Osteoblast (primary cell): ENCODE data around the gene APC2. TPM values are rescaled to one million over a fixed set of nuclear protein-coding genes. Genes with fewer than 3 reads are reported as not detected.

Source experiments
- DNase-seq: peaks from one replicate; pipeline ENCODE4 v3.0.0; 2011; ENCODE audit warnings: low spot score, mixed read lengths; ENCODE audit not compliant: insufficient read length; ENCODE audit errors: missing footprints
- H2AFZ ChIP-seq: 2 replicates; pipeline ENCODE4 v1.6.0; 2011; ENCODE audit warnings: mild to moderate bottlenecking, low read length
- H3K27ac ChIP-seq: 2 replicates; pipeline ENCODE4 v1.5.1; 2011; ENCODE audit warnings: mild to moderate bottlenecking, low read depth, low read length, moderate library complexity
- H3K27me3 ChIP-seq: 2 replicates; pipeline ENCODE4 v1.6.0; 2012; ENCODE audit warnings: mild to moderate bottlenecking, control low read depth, inconsistent platforms, low read length, moderate library complexity; ENCODE audit not compliant: insufficient read depth
- H3K36me3 ChIP-seq: 2 replicates; pipeline ENCODE4 v1.5.1; 2011; ENCODE audit warnings: mild to moderate bottlenecking, low read length, control low read depth, moderate library complexity; ENCODE audit not compliant: insufficient read depth
- H3K4me1 ChIP-seq: 2 replicates; pipeline ENCODE4 v1.5.1; 2011; ENCODE audit warnings: mild to moderate bottlenecking, low read length, control low read depth, moderate library complexity; ENCODE audit not compliant: insufficient read depth
- H3K4me2 ChIP-seq: 2 replicates; pipeline ENCODE4 v1.6.0; 2011; ENCODE audit warnings: mild to moderate bottlenecking, low read length; ENCODE audit not compliant: insufficient read depth
- H3K4me3 ChIP-seq: fragments of 200-600 bp; sonication (generic); 3 replicates; pipeline ENCODE4 v1.5.1; 2012; ENCODE audit warnings: mild to moderate bottlenecking, low read length, inconsistent platforms; ENCODE audit not compliant: insufficient read depth
- H3K79me2 ChIP-seq: 2 replicates; pipeline ENCODE4 v1.6.0; 2012; ENCODE audit warnings: mild to moderate bottlenecking, low read length, control low read depth, inconsistent platforms; ENCODE audit not compliant: insufficient read depth
- H3K9me3 ChIP-seq: 2 replicates; pipeline ENCODE4 v1.5.1; 2011; ENCODE audit warnings: low read depth, low read length, control low read depth
- H4K20me1 ChIP-seq: 2 replicates; pipeline ENCODE4 v1.6.0; 2012; ENCODE audit warnings: mild to moderate bottlenecking, low read length, control low read depth; ENCODE audit not compliant: insufficient read depth
- total RNA-seq: library from RNA; depleted of rRNA; stranded (reverse); fragments of >200 nt; gene quantifications from 2 replicates; pipeline ENCODE4 v1.2.3, GENCODE V29; 2012
- TF ChIP-seq, protein P1 (sequence below): IDR thresholded peaks from 2 replicates; pipeline ENCODE4 v1.5.1; 2011; ENCODE audit warnings: mild to moderate bottlenecking, low read depth, low read length, moderate library complexity; ENCODE audit errors: extremely low read depth

Gene APC2
- total RNA-seq, 1 donor = 0.36 TPM

DNA sequence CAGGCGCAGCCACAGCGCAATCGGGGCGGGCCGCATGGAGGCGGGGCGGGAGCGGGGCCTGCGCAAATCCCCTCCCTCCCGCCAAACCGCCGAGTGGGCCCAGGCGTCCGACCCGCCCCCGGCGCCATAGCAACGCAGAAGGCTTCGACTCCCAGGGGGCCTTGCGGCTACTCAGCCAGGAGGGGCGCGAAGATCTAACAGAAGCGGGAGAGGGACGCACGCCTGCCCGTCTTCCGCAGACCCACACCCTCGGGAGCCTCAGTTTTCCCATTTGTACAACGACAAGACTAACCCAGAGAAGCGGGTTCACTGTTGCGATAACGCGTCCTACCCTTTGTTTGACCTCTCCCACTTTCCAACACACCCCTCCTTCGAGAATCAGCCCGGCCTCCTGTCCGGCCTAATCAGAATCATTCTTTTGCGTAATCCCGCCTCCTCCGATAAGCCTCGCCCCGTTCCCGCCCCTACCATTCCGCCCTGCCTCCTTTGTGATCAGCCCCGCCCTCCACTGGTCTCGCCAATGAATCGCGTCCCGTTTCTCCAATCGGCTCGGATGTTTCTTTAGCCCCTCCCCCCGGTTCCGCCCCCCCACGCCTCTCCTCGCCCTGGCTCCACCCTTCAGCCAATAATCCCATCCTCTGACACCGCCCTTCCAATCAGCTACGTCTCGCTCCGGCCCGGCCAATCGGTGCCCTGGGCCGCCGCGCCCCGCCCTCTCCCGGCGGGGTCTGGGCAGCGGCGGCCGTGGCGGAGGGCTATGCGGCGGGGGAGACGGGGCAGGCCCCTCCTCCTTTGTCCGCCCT is 40.6 kb downstream of the APC2 start, which contains the start of gene PCSK4:
TSS of gene PCSK4 (minus strand) at position 40 of the 803 bp plus-strand sequence. CDS start at position 36, 4 bp downstream.
- Histone ChIP-seq H3K4me1 (no peaks in the 10 kb centered on the region), H3K79me2 (no peaks in the 10 kb centered on the region), H4K20me1 (no peaks in the 10 kb centered on the region), H3K27ac (no peak within 1 kb of the TSS), H3K27me3 (peaks cover 10% of the 10 kb centered on the region), H3K4me2 (peak within 1 kb of the TSS; percentile 97), H3K9me3 (no peaks in the 10 kb centered on the region), H3K36me3 (no peaks in the 10 kb centered on the region), H3K4me3 (peak within 1 kb of the TSS; percentile 76), H2AFZ (peak within 1 kb of the TSS; percentile 99)
- DNase-seq = peak; percentile 100
- TF ChIP-seq, protein P1, sequence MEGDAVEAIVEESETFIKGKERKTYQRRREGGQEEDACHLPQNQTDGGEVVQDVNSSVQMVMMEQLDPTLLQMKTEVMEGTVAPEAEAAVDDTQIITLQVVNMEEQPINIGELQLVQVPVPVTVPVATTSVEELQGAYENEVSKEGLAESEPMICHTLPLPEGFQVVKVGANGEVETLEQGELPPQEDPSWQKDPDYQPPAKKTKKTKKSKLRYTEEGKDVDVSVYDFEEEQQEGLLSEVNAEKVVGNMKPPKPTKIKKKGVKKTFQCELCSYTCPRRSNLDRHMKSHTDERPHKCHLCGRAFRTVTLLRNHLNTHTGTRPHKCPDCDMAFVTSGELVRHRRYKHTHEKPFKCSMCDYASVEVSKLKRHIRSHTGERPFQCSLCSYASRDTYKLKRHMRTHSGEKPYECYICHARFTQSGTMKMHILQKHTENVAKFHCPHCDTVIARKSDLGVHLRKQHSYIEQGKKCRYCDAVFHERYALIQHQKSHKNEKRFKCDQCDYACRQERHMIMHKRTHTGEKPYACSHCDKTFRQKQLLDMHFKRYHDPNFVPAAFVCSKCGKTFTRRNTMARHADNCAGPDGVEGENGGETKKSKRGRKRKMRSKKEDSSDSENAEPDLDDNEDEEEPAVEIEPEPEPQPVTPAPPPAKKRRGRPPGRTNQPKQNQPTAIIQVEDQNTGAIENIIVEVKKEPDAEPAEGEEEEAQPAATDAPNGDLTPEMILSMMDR = no peak

DNA sequence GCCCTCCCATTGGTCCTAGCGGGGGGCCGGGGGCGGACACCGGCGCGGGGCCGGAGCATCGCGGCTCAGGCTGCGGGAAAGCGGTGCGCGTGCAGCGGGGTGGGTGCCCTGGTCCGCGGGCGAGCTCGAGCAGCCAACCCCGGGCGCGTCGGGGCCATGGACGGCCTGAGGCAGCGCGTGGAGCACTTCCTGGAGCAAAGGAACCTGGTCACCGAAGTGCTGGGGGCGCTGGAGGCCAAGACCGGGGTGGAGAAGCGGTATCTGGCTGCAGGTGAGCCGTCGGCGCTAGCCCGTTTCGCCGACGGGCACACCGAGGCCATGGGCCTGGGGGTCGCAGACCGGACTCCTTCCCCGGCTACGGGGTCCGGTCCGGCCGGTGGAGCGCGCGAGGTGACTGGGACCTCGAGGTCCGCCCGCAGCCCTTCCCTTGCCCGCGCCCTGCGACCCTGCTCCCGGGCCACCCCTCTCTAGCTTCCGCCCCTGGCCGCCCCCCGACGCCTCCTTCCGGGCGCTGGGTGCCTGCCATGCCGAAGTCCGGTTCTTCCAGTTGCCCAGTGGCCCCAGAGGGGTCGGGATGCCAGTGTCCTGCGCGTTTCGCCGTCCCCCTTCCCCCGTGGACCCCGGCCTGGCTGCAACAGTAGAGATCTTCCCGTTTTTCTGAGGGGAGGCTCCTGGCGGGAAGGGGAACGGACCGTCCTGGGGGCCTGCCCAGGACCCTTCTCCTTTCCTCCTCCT is 41.4 kb downstream of the APC2 start, which contains the start of gene REEP6:
TSS of gene REEP6 (plus strand) at position 68 of the 735 bp plus-strand sequence. CDS start at position 157, 89 bp downstream.
- Histone ChIP-seq H4K20me1 (no peaks in the 10 kb centered on the region), H3K4me3 (peak within 1 kb of the TSS; percentile 76), H3K27me3 (peaks cover 10% of the 10 kb centered on the region), H3K27ac (no peak within 1 kb of the TSS), H3K4me1 (no peaks in the 10 kb centered on the region), H3K36me3 (no peaks in the 10 kb centered on the region), H3K4me2 (peak within 1 kb of the TSS; percentile 97), H3K9me3 (no peaks in the 10 kb centered on the region), H3K79me2 (no peaks in the 10 kb centered on the region), H2AFZ (peak within 1 kb of the TSS; percentile 99)
- TF ChIP-seq, protein P1 = no peak
- DNase-seq = no peak

DNA sequence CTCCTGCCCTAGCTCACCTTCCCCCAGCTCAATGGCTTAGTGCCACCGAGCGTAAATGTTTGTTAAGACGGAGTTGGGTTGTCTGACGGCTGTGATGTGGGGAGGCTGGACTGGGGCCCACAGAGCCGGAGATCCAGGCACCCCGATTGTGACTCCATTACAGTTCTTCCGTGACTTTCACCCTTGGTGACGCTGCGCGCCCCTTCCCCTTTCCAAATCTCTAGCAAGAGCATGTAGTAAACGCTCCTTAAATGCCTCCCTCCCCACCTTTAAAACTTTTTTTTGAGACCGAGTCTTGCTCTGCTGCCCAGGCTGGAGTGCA is 41.9 kb downstream of the APC2 start:
- Histone ChIP-seq H3K36me3 (no peaks in the 10 kb centered on the region), H3K4me3 (no peak overlapping the region), H3K79me2 (no peaks in the 10 kb centered on the region), H2AFZ (no peak overlapping the region), H3K4me1 (no peaks in the 10 kb centered on the region), H3K27me3 (peaks cover 14% of the 10 kb centered on the region), H3K9me3 (no peaks in the 10 kb centered on the region), H4K20me1 (no peaks in the 10 kb centered on the region), H3K4me2 (no peak overlapping the region), H3K27ac (no peak overlapping the region)
- TF ChIP-seq, protein P1 = no peak
- peak; percentile 50 for DNase-seq

DNA sequence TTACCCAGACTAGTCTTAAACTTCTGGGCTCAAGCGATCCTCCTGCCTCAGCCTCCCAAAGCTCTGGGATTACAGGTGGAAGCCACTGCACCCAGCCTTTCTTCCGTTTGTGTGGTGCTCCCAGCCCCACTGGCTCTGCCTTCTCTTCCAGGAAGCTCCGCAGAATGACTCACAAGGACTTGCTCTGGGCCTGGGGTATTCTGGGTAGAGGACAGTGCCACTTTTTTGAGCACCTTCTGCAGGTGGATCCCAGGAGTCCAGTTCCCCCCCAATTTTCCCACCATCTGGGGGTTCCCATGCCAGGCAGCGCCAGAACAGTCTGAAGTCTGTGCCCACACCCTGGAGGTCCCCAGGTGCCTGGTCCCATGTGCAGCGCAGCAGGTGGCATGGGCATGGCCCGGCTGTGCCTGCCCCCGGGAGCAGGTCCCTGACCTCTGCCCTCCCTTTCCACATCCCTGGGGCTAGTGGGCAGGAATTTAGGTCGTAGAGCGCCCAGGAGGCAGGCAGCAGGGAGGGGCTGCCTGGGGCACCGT is 42.6 kb downstream of the APC2 start:
- no peaks in the 10 kb centered on the region for H3K79me2 ChIP-seq
- no peaks in the 10 kb centered on the region for H3K36me3 ChIP-seq
- H2AFZ ChIP-seq = no peak overlapping the region
- no peaks in the 10 kb centered on the region for H3K4me1 ChIP-seq
- no peak overlapping the region for H3K27ac ChIP-seq
- peaks cover 15% of the 10 kb centered on the region for H3K27me3 ChIP-seq
- TF ChIP-seq, protein P1 = no peak
- H3K9me3 ChIP-seq = no peaks in the 10 kb centered on the region
- H3K4me3 ChIP-seq = no peak overlapping the region
- DNase-seq = peak; percentile 30
- no peak overlapping the region for H3K4me2 ChIP-seq
- no peaks in the 10 kb centered on the region for H4K20me1 ChIP-seq
